HG02840 (cell line): ENCODE measurements around the gene C1QA.
"Not testable (repeated sequence)": the region's sequence is repeated elsewhere in the genome, so short reads cannot be mapped to it uniquely, and the experiment has no call there.

Source experiments
- ATAC-seq: cut with Tn5 transposase; IDR thresholded peaks from one replicate; pipeline ENCODE4 v1.9.1; 2021; ENCODE audit warnings: mild to moderate bottlenecking, moderate library complexity, moderate number of reproducible peaks; ENCODE audit not compliant: unreplicated experiment, low FRiP score

Gene C1QA

GRCh38 chr1:22671999-22672398, 35.6 kb downstream of the C1QA start:
- no peak for ATAC-seq

DNA sequence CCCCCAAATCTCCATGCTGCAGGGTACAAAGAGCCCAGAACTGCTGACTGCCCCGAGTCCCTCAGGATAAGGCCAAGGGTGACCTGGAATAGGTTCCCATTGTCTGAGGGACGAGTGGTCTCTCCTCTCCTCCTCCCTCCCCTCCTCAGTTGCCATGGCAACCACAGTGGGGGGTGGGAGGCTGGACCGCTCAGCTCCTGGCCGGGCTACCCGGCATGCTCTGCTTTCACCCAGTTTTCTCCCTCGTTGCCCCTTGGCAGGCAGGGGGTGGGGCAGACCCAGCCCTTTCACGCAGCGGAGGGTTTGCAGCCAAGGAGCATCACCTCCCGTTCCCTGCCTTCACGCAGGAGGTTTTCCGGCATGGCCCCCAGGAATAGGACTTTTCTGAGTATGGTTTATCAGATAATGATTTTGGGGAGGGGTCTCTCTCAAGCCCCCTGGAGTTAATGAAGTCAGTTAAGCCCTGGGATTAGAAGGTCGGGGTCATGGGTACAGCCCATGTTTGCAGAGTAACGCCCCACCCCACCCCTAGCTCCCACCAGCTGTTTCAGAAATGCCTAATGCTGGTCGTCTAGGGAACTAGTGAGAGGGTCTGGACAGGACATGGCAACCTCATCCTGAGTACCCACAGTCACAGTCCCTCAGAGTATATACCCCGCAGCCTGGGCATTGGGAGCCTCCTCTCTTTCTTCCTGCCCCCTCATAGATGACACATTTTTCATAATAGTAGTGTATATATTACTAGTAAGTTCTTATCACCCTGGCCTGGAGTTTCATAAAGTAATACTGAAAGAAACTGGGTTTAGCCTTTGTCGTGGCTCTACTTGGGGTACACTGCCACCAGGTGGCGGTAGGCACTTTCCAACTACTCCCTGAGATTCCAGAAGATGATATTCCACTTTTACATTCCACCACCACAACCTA, 37.3 kb downstream of the C1QA start:
- no peak for ATAC-seq

DNA sequence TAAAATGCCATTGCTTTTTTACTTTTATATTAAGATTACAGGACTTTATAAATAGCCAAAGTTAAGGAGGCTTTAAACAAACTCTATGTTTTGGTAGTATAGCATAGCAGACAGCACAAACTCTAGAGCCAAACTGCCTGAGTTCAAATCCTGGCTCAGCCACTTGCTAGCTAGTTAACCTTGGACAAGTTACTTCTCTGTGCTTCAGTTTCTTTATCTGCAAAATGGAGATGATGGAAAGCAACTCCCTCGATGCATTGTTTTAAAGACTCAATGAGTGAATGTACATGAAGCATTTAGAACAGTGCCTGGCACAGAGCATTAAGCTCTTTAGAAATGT, 38.0 kb downstream of the C1QA start:
- no peak for ATAC-seq

- ATAC-seq: not testable (repeated sequence)
Observed at GRCh38 chr1:22676151-22676550, 39.7 kb downstream of the C1QA start.

GRCh38 chr1:22676916-22677583, 40.6 kb downstream of the C1QA start:
- no peak for ATAC-seq

DNA sequence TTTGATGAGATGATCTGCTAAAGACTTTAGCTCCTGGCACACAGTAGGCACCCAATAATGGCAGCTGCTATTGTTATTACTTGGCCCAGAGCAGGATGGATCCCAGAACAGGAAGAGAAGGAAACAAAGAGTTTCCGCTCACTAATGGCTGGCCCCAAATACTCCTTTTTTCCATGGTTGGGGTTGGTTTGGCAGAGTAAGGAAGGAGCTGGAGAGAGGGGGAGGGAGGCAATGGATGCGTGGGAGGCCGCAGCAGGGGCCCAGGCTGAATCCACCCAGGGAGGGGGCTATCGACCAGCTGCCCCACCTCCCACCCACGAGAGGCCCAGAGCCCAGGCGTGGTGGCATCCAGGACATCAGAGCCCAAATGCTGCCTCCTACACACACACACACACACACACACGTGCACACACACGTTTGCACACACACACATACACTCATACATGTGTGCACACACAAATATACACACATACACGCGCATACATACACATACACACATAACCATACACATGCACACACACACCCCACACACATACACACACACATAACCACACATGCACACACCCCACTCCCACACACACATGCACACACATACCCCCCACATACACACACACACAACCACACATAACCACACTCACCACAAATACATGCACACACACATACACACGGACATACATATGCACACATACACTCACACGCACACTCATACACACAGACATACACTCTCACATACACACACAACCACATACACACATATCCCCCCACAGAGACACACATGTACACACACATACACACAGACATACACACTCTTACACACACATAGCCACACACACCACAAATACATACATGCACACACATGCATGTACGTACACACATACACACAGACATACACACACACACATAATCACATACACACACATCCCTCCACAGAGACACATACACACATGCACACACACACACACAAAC, 41.8 kb downstream of the C1QA start:
- ATAC-seq: no peak

DNA sequence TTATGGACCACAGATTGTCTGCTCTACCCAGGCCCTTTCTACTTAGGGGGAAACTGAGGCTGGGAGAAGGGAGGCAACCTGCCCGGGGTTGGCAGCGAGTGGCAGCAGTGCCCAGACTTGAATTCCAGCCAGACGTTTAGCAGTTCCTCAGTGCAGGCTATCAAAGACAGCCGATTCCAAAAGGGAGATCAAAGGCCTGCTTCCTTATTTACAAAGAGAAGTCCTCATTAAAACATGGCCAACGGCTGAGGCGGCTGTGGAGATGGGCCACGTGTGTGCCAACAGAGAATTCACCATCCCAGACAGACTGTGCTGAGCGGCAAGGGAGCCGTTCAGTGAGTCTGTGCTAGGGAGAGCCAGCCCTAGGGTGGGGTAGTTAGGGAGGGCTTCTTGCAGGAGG, 44.3 kb downstream of the C1QA start:
- ATAC-seq: no peak

DNA sequence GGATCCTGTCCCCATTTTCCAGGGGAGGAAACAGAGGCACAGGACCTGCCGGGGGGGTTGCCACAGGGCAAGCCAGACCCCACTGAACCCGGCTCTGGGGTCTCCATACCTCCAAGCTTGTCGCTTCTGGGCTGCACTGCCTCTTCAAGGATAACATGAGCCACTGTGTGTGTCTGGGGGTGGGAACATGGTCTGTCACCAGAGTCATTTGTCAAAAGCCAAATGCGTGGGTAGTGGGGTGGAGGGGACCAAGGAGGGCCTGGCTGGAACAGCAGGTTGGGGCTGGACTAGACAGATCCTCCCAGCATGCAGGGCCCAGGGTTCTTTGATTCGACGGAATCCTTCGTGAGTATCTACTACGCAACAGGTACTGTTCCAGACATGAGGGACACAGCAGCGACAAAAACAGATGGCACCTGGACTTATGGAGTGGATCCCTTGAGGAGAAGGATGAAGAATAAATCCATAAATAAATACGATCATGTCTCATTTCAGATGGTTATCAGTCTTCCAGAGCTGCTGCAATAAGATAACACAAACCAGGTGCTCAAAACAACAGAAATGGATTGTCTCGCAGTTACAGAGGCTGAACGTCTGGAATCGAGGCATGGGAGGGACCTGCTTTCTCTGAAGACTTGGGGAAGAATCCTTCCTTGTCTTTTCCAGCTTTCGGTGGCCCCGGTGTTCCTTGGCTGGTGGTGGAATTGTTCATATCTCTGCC, 45.3 kb downstream of the C1QA start:
- ATAC-seq: no peak

DNA sequence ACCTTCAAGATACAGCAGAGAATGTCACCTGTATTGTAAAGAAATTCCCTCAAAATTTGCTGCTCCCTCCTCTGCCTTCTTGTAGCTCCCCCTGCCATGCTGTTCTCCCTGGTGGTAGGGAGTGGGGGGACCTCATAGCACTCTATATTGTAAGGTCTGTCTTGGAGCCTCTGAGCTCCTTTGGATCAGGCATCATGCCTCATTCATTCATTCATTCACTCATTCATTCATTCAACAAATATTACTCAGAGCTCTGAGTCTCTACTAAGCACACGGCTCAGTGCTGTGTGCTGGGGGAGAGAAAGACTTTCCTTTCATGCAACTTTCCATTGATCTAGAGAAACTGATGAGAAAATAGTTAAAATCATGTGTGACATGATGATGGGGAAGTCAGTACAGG, 47.1 kb downstream of the C1QA start:
- ATAC-seq: no peak

GRCh38 chr1:22685591-22686059, 49.2 kb downstream of the C1QA start:
- ATAC-seq: no peak

- ATAC-seq: no peak
Observed at GRCh38 chr1:22687191-22687590, 50.8 kb downstream of the C1QA start.

- no peak for ATAC-seq
Observed at GRCh38 chr1:22688466-22688865, 52.0 kb downstream of the C1QA start.
